ENCODE measurements around the gene PLPP4.

Gene PLPP4

GRCh38 chr10:120632047-120632446, 175.0 kb downstream of the PLPP4 start:
- H4K20me1 ChIP-seq (ENCODE audit: low read depth, low read length) = no peaks in the 10 kb centered on the region
- no peaks in the 10 kb centered on the region for H3F3A ChIP-seq (ENCODE audit: insufficient read depth)
- no peaks in the 10 kb centered on the region for H3K9me2 ChIP-seq (replicated peaks; ENCODE audit: insufficient read depth, low read length)
- no peaks in the 10 kb centered on the region for H3K79me2 ChIP-seq (ENCODE audit: insufficient read depth, low read length)
- no peak overlapping the region for H3K4me3 ChIP-seq (ENCODE audit: insufficient read depth, low read length, poor library complexity, severe bottlenecking)
- no peak overlapping the region for H2AFZ ChIP-seq (ENCODE audit: low read depth, low read length, severe bottlenecking)
- H3K27me3 ChIP-seq (ENCODE audit: low read length) = no peaks in the 10 kb centered on the region
- no peaks in the 10 kb centered on the region for H3K9me3 ChIP-seq (ENCODE audit: insufficient read depth, low read length)
- no peak overlapping the region for H3K27ac ChIP-seq (ENCODE audit: low read depth, low read length)
- H3K4me2 ChIP-seq (ENCODE audit: low read depth, low read length, poor library complexity, severe bottlenecking) = no peak overlapping the region
- no peak overlapping the region for H3K9ac ChIP-seq (ENCODE audit: low read length)
- TF ChIP-seq EZH2phosphoT487 (conservative IDR thresholded peaks at IDR 0.05; ENCODE audit: low read length) = no peak
- TF ChIP-seq, protein P1, sequence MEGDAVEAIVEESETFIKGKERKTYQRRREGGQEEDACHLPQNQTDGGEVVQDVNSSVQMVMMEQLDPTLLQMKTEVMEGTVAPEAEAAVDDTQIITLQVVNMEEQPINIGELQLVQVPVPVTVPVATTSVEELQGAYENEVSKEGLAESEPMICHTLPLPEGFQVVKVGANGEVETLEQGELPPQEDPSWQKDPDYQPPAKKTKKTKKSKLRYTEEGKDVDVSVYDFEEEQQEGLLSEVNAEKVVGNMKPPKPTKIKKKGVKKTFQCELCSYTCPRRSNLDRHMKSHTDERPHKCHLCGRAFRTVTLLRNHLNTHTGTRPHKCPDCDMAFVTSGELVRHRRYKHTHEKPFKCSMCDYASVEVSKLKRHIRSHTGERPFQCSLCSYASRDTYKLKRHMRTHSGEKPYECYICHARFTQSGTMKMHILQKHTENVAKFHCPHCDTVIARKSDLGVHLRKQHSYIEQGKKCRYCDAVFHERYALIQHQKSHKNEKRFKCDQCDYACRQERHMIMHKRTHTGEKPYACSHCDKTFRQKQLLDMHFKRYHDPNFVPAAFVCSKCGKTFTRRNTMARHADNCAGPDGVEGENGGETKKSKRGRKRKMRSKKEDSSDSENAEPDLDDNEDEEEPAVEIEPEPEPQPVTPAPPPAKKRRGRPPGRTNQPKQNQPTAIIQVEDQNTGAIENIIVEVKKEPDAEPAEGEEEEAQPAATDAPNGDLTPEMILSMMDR (IDR thresholded peaks at IDR 0.05; ENCODE audit: insufficient read depth, low read length, poor library complexity, severe bottlenecking) = no peak
- H3K36me3 ChIP-seq (ENCODE audit: low read length) = no peaks in the 10 kb centered on the region

DNA sequence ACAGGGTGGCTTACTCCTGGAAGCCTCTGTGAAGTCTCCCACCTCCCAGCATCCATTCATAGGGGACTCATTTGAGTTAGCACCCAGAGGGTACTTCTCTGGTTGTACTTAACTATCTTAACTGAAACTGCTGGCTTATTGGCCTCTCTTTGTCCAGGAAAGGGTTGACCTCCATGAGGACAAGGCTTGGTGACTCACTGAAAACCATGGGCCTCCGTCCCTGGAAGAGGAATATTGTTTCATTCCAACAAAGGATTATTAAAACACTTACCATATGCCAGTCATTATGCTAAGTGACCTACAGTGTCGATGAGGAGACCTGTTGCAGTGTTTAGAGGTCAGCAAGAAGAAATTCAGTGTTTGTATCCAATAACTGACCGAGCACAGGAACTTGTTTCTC, 175.9 kb downstream of the PLPP4 start:
- no peaks in the 10 kb centered on the region for H3K79me2 ChIP-seq (ENCODE audit: insufficient read depth, low read length)
- no peaks in the 10 kb centered on the region for H3K9me2 ChIP-seq (replicated peaks; ENCODE audit: insufficient read depth, low read length)
- H2AFZ ChIP-seq (ENCODE audit: low read depth, low read length, severe bottlenecking) = no peak overlapping the region
- H4K20me1 ChIP-seq (ENCODE audit: low read depth, low read length) = no peaks in the 10 kb centered on the region
- no peak overlapping the region for H3K27ac ChIP-seq (ENCODE audit: low read depth, low read length)
- H3K36me3 ChIP-seq (ENCODE audit: low read length) = no peaks in the 10 kb centered on the region
- TF ChIP-seq, protein P1 (IDR thresholded peaks at IDR 0.05; ENCODE audit: insufficient read depth, low read length, poor library complexity, severe bottlenecking) = no peak
- no peak for TF ChIP-seq EZH2phosphoT487 (conservative IDR thresholded peaks at IDR 0.05; ENCODE audit: low read length)
- H3F3A ChIP-seq (ENCODE audit: insufficient read depth) = no peaks in the 10 kb centered on the region
- no peak overlapping the region for H3K9ac ChIP-seq (ENCODE audit: low read length)
- H3K4me3 ChIP-seq (ENCODE audit: insufficient read depth, low read length, poor library complexity, severe bottlenecking) = no peak overlapping the region
- no peaks in the 10 kb centered on the region for H3K27me3 ChIP-seq (ENCODE audit: low read length)
- no peak overlapping the region for H3K4me2 ChIP-seq (ENCODE audit: low read depth, low read length, poor library complexity, severe bottlenecking)
- no peaks in the 10 kb centered on the region for H3K9me3 ChIP-seq (ENCODE audit: insufficient read depth, low read length)

DNA sequence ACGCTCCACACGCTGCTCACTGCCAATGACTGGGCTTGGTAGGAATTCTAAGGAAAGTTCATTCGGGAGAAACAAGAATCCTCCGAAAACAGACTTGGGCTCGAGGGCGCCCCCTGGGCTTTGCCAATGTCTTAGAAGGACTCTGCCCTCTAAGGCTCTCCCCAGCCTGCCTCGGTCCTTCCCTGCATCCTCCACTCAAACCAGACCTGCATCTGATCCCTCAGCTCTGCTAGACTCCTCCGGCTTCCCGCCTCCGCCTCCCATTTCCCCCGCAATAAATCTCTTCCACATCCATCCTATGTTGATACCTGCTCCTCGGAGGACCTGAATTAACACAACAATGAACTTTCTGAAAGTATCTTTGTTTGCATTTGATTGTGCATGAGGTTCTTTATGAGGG, 177.6 kb downstream of the PLPP4 start:
- no peak overlapping the region for H3K9ac ChIP-seq (ENCODE audit: low read length)
- H4K20me1 ChIP-seq (ENCODE audit: low read depth, low read length) = no peaks in the 10 kb centered on the region
- TF ChIP-seq, protein P1 (IDR thresholded peaks at IDR 0.05; ENCODE audit: insufficient read depth, low read length, poor library complexity, severe bottlenecking) = no peak
- TF ChIP-seq EZH2phosphoT487 (conservative IDR thresholded peaks at IDR 0.05; ENCODE audit: low read length) = no peak
- H3K27ac ChIP-seq (ENCODE audit: low read depth, low read length) = no peak overlapping the region
- no peaks in the 10 kb centered on the region for H3K9me2 ChIP-seq (replicated peaks; ENCODE audit: insufficient read depth, low read length)
- H3K4me2 ChIP-seq (ENCODE audit: low read depth, low read length, poor library complexity, severe bottlenecking) = no peak overlapping the region
- H3K4me3 ChIP-seq (ENCODE audit: insufficient read depth, low read length, poor library complexity, severe bottlenecking) = no peak overlapping the region
- no peaks in the 10 kb centered on the region for H3K79me2 ChIP-seq (ENCODE audit: insufficient read depth, low read length)
- H3F3A ChIP-seq (ENCODE audit: insufficient read depth) = no peaks in the 10 kb centered on the region
- no peaks in the 10 kb centered on the region for H3K9me3 ChIP-seq (ENCODE audit: insufficient read depth, low read length)
- no peaks in the 10 kb centered on the region for H3K27me3 ChIP-seq (ENCODE audit: low read length)
- no peaks in the 10 kb centered on the region for H3K36me3 ChIP-seq (ENCODE audit: low read length)
- no peak overlapping the region for H2AFZ ChIP-seq (ENCODE audit: low read depth, low read length, severe bottlenecking)

Measured in SU-DHL-6 (cell line).